Pons (tissue), 1 donor: ENCODE data around the gene CABP4.

Experiments used
- DNase-seq: peaks from one replicate; pipeline ENCODE4 v3.0.0-alpha.2; 2016; ENCODE audit warnings: low spot score

The CABP4 gene

DNA sequence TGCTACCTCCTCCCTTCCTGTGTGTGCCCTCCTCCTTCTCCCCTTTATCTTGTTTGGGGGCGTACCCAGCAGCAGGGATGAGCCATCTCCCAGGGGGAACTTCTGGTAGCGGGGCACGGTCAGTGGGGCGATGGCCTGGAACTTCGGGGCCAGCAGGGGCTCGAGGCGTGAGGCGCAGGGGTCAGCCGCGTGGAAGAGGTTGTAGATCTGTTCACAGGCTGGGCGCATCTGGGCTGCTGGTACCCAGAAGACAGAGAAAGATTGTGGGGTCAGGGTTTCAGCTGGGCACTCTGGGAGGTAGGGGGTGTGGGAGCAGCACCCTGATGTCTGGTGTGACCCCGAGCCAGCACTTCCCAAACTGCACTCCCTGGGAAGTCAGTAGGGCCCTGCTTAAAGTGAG is 41.0 kb downstream of the CABP4 start:
- no peak for DNase-seq

DNA sequence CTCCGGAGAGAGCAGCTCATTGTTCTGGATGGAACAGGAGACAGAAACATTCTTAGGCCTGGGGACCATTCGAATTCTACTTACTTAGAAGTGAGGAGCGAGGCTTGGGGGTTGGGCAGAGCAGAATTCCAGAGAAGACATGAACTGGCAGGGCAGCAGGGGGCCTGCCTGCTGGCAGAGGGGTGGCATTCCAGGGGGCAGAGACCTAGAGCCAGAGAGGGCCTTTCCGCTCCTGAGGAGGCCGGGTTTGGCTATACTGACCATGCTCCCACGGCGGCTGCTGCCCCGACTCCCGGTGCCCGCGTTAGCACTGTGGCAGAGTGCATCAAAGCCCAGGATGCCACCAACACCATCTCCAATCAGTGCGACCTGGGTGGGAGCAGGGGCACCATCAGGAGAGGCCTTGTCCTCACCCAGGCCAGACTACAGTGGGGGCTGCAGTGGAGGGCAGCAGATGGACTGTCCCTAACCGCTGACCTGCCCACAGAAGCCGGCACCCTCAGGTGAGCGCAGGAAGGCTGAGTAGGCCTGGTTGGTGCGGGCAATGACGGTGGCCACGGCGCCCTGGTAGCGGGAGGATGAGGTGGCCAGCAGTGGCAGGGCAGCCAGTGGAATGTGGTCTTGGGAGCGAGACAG is 42.6 kb downstream of the CABP4 start:
- DNase-seq, result no peak

DNA sequence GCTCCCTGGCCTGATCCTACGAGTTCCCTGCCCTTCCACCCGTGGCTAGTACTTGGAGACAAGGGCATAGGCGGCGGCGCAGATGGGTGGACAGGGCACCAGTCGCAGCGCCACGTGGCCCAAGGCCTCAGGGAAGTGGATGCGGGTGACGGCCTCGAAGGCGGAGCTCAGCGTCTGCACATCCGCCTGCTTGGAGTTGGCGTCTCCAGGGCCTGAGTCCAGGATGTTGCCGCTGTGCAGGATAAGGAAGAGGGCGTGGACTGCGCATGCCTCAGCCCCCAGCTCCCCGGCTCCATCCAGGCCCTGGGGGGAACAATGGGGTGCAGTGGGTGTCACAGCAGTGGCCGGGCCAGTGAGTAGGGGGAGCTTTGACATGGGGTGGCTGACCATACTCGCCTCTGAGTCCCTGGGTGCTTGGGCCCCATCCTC is 43.4 kb downstream of the CABP4 start:
- no peak for DNase-seq

DNA sequence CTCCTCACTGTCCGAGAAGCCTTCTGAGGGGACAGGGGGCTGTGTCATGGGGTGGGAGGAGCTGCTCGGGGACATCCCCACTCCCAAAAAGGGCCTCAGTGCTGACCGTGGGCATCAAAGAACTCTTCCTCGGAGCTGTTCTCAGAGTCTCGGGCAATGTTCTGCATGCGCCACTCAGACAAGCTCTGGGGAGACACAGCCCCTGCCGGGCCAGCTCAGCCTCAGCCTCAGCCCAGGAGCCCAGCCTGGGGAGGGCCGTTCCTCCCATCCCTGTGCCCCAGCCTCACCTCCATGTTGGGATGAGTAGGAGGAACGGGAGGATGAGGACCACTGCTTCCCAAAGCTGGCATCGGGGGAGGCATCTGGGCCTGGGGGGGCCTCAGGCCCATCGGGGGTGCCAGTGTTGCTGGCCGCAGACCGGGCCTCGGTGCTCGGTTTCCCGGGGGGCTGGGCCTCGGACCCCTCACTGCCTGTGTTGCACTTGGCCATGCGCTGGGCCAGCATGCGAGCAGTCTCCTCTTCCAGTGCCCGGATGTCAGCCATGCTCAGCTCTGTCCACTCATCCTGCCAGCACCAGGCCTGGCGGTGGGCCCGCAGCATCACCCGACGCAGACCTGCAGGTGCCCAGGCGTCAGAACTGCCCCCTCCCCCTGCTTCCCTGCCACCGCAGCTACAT is 44.8 kb downstream of the CABP4 start:
- no peak for DNase-seq

DNA sequence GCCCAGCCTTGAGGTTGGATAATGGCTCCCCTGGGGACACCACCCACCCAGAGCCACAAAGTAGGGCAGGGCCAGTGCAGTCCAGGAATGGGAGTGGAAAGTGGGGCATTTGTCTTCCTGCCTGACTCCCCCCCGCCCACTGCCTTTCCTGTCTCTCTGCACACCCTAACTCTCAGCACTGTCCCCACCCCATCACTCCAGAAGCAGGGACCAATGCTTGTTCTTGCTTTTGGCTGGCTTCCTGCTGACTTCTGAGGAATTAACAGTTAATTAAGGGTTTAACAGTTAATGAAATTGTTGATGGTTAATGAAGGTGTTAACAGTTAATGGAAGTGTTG is 45.3 kb downstream of the CABP4 start:
- no peak for DNase-seq

DNA sequence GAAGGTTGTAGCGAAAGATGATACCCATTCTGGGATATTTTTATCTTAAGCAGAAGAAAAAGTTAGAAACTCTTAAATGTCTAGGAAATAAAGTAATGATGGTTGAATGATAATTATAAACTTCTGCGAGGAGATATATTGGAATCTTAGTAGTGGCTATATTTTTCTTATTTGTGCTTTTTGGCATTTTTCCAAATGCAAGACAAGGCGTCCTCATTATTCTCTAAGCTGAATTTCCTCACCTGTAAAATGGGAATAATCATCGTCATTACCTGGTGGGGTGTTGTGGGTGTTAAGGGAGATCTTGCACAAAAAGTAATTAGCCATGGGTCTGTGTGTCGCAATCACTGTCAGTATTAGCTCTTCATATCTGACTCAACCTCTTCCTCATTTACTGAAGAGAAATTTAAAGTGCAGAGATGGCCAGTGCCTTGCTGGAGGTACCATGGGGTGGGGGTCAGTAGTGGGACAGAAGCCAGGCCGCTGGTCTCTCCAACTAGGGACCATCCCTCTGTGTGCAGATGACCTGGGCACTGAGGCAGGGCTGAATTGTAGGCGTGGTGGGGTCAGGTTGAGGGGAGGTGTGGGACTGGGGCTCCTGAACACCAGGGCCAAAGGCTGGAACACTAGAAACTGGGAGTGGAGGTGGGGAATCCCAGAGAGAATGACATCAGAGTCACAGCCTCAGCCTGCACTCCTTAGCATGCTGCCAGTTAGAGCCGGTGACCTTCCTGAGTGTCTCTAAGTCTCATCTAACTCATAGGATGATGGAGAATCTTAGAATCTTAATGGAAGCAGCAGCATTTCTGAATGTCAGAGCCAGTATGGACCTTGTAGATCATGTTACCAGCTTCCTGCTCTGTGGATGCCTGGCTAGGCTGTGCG is 45.9 kb downstream of the CABP4 start:
- no peak for DNase-seq

DNA sequence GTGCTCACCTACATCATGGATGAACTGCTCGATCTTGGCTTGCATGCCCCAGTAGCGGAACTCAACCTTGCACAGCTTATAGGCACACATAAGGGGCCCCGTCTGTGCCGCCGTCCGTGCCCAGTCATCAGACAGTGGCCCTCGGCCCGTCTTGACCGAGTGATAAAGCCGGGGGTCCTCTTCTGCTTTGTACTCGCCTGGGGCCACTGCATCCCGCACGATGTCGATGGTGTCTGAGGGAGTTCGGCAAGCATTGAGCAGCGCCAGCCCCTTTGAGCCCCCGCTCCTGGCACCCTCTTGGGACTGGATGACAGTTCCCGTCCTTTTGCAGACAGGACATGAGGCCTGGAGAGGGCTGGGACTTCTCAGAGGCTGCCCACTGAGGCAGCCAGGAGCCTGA is 46.7 kb downstream of the CABP4 start:
- no peak for DNase-seq

DNA sequence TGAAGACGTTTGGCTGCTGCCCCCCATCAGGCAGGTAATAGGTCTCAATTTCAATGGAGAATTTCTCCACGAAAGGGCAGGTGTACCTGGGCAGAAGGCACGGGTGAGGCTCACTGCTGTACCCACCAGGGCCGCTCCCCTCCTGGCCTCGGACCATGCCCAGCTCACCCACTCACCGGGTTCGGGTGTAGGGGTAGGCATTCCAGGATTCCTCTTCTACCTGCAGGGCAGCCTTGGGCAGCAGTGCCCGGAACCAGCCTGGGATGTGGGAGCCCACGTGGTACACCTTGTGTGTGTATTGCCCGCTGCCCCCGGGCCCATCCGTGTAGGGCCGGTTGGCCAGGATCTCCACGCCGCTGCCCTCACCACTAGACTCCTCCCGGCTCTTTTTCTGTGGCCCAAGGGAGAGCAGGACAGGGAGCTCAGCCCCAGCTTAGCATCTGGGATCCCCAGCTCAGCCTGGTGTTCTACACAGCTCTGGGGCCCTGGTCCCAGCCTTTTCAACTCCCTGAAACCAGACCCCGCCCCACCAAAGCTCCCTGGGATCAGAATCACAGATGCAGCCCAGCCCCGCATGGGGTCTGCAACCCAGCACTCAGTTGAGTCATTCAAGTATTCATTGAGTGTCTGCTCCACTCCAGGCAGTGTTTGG is 47.3 kb downstream of the CABP4 start:
- DNase-seq, result no peak

DNA sequence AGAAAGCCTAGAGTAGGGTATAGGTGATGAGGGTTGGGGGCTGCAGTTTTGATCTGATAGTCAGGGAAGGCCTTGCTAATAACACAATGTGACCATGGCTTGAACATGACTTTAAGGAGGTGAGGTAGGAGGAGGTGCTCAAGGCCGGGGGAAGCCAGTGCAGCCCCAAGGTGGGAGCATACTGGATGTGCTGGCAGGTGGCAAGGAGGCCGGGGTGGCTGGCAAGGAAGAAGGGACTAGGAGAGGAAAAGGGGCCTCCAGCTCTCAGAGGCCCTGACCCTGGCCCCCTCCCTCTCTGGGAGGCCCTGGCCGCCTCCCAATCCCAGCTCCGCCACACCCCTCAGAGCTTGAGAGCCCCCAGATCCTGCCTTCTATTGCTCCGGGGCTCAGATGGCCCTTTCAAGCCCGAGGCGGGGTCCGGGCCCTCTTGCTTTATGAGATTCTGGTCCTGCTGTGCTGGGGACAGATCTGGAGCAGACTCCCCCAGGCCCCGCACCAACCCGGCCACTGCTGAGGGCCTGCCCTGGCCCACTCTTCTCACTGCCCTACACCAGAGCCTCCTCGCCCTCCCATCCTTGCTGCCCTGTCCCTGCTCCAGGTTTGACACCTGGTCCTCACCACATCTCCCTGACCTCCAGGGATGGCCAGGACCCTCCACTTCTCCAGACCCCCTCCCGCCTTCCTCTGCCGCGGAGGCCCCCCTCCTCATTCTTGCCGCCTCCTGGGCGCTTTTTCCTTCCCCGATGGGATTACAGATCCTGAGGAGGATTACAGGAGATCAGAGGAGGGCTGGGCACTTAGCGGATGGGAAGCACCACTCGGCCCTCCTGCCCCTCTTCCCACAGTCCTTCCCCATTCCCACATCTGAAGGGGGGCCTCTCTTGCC is 48.2 kb downstream of the CABP4 start:
- DNase-seq, result no peak

DNA sequence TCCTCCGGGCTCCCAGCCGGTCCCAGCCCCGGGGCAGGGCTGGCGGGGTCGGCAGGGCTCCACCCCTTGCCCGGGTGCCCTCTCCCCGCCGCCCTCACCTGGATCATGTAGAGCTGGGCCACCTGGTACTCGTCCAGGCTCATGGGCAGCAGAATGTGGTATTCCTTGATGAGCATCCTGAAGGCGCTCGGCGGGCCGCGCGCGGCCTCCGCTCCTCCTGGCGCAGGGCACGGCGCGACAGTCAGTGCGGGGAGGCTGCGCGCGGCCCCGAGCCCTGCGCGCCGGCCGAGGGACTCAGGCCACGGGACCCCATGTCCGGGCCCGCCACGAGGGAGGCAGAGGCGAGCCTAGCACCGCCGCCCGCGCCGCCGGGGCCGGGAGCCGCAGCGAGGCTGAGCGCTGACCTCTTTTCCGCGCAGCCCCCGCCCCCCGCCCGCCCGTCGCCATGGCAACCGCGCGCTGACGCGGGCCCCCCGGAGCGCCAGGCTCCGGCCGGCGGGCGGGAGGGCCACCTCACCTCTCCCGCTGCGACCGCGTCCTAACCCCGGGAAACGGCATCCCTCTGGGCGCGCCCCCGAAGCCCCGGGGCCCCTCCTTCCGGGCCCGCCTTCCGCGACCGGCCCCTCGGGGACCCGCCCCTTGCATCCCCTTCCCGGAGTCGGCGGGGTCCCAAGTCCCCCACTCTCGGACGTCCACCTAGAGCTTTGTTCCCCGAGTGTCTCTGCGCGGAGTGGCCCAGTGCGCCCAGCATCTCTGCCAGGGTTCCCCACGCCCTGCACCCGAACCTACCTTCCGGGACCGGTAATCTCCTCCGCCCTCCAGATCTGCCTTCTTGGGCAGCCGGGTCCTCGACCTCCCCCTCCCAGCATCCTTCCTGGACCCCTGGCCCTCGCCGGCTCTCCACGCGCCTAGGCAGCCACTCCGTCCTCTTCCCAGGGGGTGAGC is 49.1 kb downstream of the CABP4 start:
- DNase-seq, result no peak

DNA sequence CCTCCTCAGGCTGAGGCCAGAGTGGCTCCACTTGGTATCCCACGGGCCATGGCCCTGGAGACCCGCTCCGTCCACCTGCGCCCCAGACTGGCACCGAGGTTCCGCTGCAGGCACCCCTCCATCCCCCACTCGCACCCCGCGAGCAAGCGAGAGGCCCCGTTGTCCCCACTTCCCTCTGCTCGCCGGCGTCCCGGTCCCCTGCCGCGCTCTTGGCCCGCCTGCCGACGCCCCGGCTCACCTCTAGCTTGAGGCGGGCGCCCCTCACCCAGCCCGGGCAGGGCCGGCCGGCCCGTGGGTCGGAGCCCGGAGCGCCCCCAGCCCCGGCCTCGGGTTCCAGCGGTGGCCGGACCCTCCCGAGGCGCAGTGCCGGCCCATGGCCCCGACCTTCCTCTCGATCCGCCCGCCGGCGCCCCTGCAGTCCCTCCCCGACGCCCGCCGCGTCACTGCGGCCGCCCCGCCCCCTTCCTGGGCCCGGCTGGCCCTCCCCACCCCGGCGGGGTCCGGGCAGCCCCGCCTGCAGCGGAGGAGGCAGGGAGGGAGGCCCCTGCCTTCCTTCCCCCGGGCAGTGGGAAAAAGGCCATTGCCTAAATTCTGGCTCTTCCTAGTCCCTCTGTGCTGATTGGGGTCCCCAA is 49.9 kb downstream of the CABP4 start, which contains the start of gene PITPNM1:
TSS of gene PITPNM1 (minus strand) at position 414 of the 632 bp plus-strand sequence. CDS start 1,183 bp downstream, outside the sequence.
- peak; percentile 32 for DNase-seq

DNA sequence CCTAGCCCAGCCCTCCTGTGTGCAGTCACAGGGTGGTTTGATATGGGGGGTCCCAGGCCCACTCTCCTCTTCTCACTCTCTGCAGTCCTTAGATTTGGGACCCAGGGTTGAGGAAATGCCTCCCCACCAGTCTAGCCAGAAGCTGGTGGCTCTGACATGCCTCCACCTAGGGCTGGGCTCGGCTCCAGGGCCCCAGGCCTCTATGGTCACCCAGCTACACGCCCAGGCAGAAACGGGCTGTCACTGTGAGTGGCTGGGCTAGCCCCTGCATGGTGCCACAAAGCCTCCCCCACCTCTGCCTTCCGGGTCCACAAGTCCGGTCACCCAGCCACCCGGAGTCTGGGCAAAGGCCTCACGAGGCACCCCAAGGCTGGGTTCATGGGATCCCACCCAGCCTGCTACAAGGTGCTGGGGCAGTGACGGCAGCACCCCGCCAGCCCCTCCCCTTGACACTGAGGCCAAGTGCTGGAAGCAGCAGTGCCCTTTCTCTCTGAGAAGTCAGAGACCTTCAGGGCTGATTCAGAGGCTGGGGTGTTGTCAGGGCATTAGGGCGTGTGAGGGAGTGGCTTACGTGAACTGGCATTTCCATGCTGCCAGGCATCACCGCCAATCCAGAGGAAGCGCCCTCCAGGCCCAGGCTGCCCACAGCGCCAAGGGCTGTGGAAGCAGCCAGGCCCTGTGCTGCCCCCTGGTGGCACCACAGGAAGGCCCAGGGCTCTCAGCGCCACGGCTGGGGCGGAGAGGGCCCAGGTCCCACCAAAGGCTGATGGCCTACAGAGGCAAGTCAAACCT is 50.6 kb downstream of the CABP4 start:
- DNase-seq, result peak; percentile 85

DNA sequence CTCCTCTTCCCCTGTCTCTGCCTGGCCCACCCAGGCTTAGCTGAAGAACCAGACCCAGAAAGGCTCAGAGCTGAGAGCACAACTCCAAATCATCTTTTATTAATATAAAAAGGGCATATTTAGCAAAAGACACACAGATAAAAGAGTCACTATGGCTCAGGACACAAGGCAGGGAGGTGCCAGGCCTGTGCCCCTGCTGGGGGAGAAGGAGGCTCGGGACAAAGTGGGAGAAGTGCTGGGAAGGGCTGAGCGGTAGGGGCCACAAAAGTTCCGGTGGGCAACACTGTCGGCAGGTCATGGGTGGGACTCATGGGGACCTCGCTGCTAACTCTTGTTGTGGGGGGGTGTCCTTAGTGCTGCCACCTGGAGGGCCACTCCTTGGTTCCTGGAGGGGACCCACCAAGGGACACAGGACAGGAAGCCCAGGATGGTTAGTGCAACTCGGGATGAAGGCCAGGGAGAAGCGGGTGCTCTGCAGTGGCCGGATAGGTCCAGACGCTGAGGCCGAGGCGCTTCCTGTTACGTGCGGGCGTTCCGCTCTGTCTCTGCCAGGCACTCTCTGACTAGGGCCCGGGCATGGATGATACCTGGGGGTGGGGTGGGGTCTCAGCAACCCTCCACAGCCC is 51.4 kb downstream of the CABP4 start:
- no peak for DNase-seq

DNA sequence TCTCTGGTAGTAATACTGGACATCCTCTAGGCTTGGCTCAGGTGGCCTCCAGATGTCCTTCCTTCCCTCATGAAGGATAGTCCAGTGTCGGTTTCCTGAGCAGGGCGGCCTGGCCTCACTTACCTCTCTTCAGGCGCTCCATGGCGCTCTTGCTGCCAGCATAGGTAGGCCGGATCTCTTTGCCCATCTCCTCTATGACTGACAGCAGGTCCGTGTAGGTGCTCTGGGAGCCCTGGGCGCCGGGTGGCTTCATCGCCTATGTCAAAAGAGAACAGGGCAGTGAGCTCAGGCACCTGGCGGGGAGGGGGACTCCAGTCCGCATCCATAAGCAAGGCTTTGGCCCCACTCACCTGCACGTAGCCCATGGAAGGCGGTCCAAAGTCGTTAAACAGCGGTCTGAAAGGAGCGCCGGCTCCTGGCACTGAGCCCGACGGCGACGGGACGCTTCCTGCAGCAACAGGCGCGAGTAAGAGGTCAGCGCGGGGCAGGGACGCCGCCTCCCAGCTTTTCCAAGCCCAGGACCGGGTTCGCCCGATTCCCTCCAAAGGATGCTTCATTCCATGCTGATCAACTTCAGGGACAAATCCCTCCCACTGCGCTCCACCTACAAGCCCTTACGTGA is 52.2 kb downstream of the CABP4 start:
- no peak for DNase-seq

DNA sequence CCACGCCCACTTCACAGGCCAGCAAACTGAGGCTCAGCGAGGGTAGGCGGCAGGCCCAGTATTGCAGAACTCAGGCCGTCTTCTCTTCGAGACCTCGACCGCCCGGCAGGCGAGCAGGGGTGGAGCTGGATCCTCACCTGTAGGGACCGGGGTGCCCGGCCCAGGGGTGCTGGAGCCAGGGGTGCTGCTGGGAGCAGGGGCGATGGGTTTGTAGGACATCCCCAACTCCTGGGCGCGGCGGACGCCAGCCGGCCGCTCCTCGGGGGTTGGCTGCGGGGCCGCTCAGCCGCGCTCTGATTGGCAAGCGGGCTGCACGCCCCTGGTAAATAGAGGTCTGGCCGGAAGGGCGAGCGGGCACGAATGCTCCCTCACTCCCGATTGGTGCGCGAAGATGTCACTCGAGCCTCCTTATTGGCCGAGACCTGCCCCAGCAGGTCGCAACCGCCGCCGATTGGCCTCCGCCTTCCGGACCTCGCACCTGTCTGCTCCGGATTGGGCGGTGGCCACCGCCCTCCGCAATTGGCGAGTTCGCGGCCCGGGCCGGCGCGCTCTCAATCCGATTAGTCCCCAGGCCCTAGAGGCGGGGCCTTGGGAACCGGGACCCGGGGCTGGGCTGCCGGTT is 52.8 kb downstream of the CABP4 start, which contains the start of gene CDK2AP2:
TSS of gene CDK2AP2 (minus strand) at position 299 of the 622 bp plus-strand sequence. CDS start at position 219, 80 bp downstream.
- peak; percentile 98 for DNase-seq

DNA sequence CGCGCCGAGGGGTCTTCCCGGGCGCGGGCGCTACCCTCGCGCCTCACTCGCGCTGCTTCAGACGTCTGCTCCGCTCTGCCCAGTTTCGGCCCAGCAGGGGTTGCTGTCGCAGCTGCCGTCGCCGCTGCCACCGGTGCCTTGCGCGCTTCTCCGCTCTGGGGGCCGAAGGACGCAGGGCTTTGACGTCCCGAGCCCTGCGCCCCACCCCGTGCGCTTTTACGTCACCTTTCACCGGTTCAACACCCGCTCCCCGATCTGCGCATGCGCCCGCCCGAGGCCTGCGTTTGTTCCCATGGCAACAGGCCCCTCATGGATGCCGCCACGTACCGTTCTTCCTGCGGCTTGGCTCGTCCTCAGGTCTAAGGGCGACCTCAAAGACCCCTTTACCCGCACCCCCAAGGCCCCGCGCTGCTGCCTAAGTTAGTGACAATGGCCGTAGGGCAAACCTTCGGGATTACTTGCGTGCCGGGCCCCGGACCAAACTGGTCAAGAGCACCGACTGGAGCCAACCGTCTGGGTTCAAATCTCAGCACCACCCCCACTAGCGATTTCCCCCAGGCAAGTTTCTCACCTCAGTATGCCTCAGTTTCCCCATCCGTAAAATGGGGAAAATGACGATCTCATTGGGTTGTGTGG is 53.5 kb downstream of the CABP4 start:
- DNase-seq, result peak; percentile 94

DNA sequence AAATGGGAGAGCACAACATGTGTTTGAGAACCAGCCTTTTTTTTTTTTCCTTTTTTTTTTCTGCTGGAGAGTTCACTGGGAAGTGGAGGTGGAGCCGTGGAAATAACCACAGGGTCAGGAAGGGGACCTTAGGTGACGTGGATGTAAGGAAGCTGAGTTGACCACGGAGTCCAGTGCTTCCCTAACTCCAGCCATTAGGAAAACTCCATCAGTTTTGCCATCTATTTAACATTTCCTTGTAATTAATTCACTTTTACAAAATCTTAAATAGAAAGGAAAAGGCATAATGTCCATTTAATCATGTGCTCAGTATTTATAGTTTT is 54.8 kb downstream of the CABP4 start:
- no peak for DNase-seq
